GM12891 (cell line): ENCODE data around the gene ZBTB16.

Experiments
- POLR2A ChIP-seq: IDR thresholded peaks from 2 replicates; pipeline ENCODE4 v1.6.1; 2011; ENCODE audit warnings: low read depth, low read length, control low read depth
- POU2F2 ChIP-seq: IDR thresholded peaks from 2 replicates; pipeline ENCODE4 v1.6.1; 2011; ENCODE audit warnings: low read depth, mild to moderate bottlenecking, control low read depth, low read length, moderate library complexity
- TAF1 ChIP-seq: IDR thresholded peaks from 2 replicates; pipeline ENCODE4 v1.6.1; 2011; ENCODE audit warnings: low read depth, low read length, control low read depth

DNA sequence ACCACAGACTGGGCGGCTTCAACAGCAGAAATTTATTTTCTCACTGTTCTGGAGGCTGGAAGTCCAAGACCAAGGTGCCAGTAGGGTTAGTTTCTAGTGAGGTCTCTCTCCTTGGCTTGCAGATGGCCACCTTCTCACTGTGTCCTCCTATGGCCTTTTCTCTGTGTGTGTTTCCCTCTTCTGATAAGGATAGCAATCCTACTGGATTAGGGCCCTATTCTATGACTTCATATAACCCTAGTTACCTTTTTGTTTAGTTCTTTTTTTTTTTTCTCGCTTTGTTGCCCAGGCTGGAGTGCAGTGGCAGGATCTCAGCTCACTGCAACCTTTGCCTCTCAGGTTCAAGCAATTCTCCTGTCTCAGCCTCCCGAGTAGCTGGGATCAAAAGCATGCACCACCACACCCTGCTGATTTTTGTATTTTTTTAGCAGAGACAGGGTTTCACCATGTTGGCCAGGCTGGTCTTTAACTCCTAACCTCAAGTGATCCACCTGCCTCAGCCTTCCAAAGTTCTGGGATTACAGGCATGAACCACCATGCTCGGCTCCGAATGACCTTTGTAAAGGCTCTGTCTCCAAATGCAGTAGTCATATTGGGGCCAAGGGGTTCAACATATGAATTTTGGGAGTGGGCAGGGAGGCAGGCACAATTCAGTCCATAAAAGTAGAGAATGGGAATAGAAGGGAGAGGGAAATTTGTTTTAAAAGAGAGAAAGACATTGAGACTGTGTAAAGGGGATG is 211.2 kb downstream of the ZBTB16 start:
- TF ChIP-seq TAF1, result no peak
- TF ChIP-seq POU2F2, result no peak
- TF ChIP-seq POLR2A, result no peak
